ENCODE results near the gene OLIG3.

- no peak for TF ChIP-seq CTCF (IDR thresholded peaks at IDR 0.05; ENCODE audit: insufficient read depth, low read length)
- TF ChIP-seq POLR2AphosphoS5 (IDR thresholded peaks at IDR 0.05; ENCODE audit: low read depth), result no peak
- TF ChIP-seq REST (IDR thresholded peaks at IDR 0.05; ENCODE audit: insufficient replicate concordance, low read depth), result no peak
- TF ChIP-seq SPI1 (IDR thresholded peaks at IDR 0.05; ENCODE audit: borderline replicate concordance, low read depth), result no peak
- TF ChIP-seq GABPA (IDR thresholded peaks at IDR 0.05; ENCODE audit: low read depth), result no peak
Measured at GRCh38 chr6:137514418-137514817, 20.2 kb upstream of the OLIG3 start.
